Panc1 (cell line): ENCODE results near the gene ZNF749. TPM values are rescaled to one million over a fixed set of nuclear protein-coding genes. Genes with fewer than 3 reads are reported as not detected.

Source experiments
- ATAC-seq: fragments of 200-7000 bp; cut with Tn5 transposase; 2 replicates; pipeline ENCODE4 v1.9.1; 2020; ENCODE audit warnings: mild to moderate bottlenecking, moderate library complexity
- BruUV-seq: library from RNA; stranded (reverse); fragments of 400-500 nt; replicated peaks from 2 replicates; lab custom pipeline; 2021; lab: Mats Ljungman, UMichigan
- CTCF ChIA-PET: fragments of 300-600 bp; sonication (Branson Sonifier 250); formaldehyde crosslinking; loops from one replicate; lab custom pipeline; 2022; ENCODE audit warnings: antibody characterized with exemption; lab: Charles Lee
- POLR2A ChIA-PET: fragments of 300-600 bp; sonication (Branson Sonifier 250); formaldehyde crosslinking; loops from one replicate; lab custom pipeline; 2022; ENCODE audit warnings: antibody characterized with exemption; lab: Charles Lee
- DNase-seq: peaks from one replicate; pipeline ENCODE4 v3.0.0-alpha.2; 2010; ENCODE audit warnings: low read depth, low spot score
- H3K27ac ChIP-seq: 2 replicates; pipeline ENCODE4 v1.5.1; 2011; ENCODE audit warnings: mild to moderate bottlenecking, low read length, inconsistent platforms
- H3K27me3 ChIP-seq: fragments of 200-500 bp; sonication (Bioruptor generic); 2 replicates; pipeline ENCODE4 v1.6.0; 2014; ENCODE audit warnings: low read length, inconsistent platforms; ENCODE audit not compliant: control insufficient read depth, insufficient read depth
- H3K36me3 ChIP-seq: fragments of 200-500 bp; sonication (Bioruptor generic); 2 replicates; pipeline ENCODE4 v1.5.1; 2014; ENCODE audit warnings: inconsistent platforms, mild to moderate bottlenecking, low read length, moderate library complexity; ENCODE audit not compliant: control insufficient read depth, insufficient read depth
- H3K4me1 ChIP-seq: 2 replicates; pipeline ENCODE4 v1.5.1; 2011; ENCODE audit warnings: inconsistent platforms, mild to moderate bottlenecking, low read length, moderate library complexity; ENCODE audit not compliant: control insufficient read depth, insufficient read depth
- H3K4me3 ChIP-seq, 2 experiments: 2 replicates each; pipeline ENCODE4 v1.5.1; 2011 to 2012; ENCODE audit warnings: low read depth in 2 of 2, low read length in 2 of 2, mild to moderate bottlenecking in 2 of 2, inconsistent platforms in 1 of 2, moderate library complexity in 1 of 2
- H3K9me3 ChIP-seq: fragments of 200-500 bp; sonication (Bioruptor generic); 2 replicates; pipeline ENCODE4 v1.5.1; 2014; ENCODE audit warnings: low read depth, mild to moderate bottlenecking, inconsistent platforms, low read length, moderate library complexity; ENCODE audit not compliant: control insufficient read depth, insufficient read depth
- POLR2AphosphoS5 ChIP-seq: IDR thresholded peaks from 2 replicates; pipeline ENCODE4 v1.6.1; 2012; ENCODE audit warnings: mild to moderate bottlenecking, low read depth, low read length, moderate library complexity
- REST ChIP-seq, 2 experiments: IDR thresholded peaks; 2 replicates each; pipeline ENCODE4 v1.6.1; 2011 to 2012; ENCODE audit warnings: low read depth in 2 of 2, control low read depth in 1 of 2, low read length in 1 of 2, mild to moderate bottlenecking in 1 of 2, moderate library complexity in 1 of 2; ENCODE audit not compliant: insufficient read depth in 1 of 2
- SIN3A ChIP-seq: IDR thresholded peaks from 2 replicates; pipeline ENCODE4 v1.6.1; 2012; ENCODE audit warnings: low read depth, mild to moderate bottlenecking, low read length, moderate library complexity, borderline replicate concordance; ENCODE audit not compliant: insufficient read depth
- TCF7L2 ChIP-seq: IDR thresholded peaks from 2 replicates; pipeline ENCODE4 v1.6.1; 2011; ENCODE audit warnings: mild to moderate bottlenecking, low read depth, low read length, inconsistent platforms
- in situ Hi-C: cut with HindIII; loops from 2 replicates; pipeline ENCODE4 v1.10.0; 2016; ENCODE audit warnings: low sequenced_read_pairs, low pct_unique_long_range_greater_than_20kb
- intact Hi-C: fragments of 100-400 bp; cut with micrococcal nuclease; formaldehyde crosslinking; loops from one replicate; pipeline ENCODE4 v1.10.0; 2022; ENCODE audit not compliant: unreplicated experiment
- total RNA-seq: library from RNA; stranded (reverse); gene quantifications from one replicate; pipeline ENCODE4 v1.2.1, GENCODE V29; 2021; ENCODE audit not compliant: unreplicated experiment
- TF ChIP-seq, protein P1 (sequence below): fragments of 450-650 bp; IDR thresholded peaks from 2 replicates; pipeline ENCODE4 v1.5.1; 2017; ENCODE audit warnings: mild to moderate bottlenecking

The ZNF749 gene
- total RNA-seq, 1 experiment from 2014 or later, result 21.3 TPM

GRCh38 chr19:57443121-57443696 is 8.1 kb downstream of the ZNF749 start:
- ATAC-seq (no peak), DNase-seq (no peak)
- H3K9me3 ChIP-seq, result peaks cover 69% of the 10 kb centered on the region
- H3K36me3 ChIP-seq, result no peaks in the 10 kb centered on the region
- POLR2A ChIA-PET, result no interaction called here
- H3K4me1 ChIP-seq, result no peaks in the 10 kb centered on the region
- no TSS peak for BruUV-seq
- in situ Hi-C loops (no loop called here), intact Hi-C loops (no loop called here)
- H3K27me3 ChIP-seq, result no peaks in the 10 kb centered on the region
- TF ChIP-seq, protein P1, sequence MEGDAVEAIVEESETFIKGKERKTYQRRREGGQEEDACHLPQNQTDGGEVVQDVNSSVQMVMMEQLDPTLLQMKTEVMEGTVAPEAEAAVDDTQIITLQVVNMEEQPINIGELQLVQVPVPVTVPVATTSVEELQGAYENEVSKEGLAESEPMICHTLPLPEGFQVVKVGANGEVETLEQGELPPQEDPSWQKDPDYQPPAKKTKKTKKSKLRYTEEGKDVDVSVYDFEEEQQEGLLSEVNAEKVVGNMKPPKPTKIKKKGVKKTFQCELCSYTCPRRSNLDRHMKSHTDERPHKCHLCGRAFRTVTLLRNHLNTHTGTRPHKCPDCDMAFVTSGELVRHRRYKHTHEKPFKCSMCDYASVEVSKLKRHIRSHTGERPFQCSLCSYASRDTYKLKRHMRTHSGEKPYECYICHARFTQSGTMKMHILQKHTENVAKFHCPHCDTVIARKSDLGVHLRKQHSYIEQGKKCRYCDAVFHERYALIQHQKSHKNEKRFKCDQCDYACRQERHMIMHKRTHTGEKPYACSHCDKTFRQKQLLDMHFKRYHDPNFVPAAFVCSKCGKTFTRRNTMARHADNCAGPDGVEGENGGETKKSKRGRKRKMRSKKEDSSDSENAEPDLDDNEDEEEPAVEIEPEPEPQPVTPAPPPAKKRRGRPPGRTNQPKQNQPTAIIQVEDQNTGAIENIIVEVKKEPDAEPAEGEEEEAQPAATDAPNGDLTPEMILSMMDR, result no peak
- no peak for TF ChIP-seq REST (IDR thresholded peaks at IDR 0.05; ENCODE audit: insufficient read depth in 1 of 2, low read depth in 2 of 2, low read length in 1 of 2)
- no peak for TF ChIP-seq TCF7L2
- TF ChIP-seq POLR2AphosphoS5, result no peak
- H3K4me3 ChIP-seq, result no peak overlapping the region
- H3K27ac ChIP-seq, result no peak overlapping the region
- CTCF ChIA-PET, result no interaction called here

DNA sequence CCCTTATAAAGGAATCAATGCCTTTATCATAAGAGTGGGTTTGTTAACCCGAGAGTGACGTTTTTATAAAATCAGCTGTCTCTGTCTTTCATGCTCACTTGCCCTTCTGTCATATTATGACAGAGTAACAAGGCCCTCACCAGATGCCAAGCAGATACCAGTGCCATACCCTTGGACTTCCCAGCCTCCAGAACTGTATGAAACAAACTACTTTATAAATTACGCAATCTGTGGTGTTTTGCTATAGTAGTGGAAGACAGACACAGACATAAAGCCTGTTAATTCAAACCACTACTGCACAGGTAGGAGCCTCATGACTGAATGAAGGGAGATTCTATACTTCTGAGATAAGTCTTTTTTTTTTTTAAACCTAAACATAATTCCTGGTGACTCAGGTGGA is 17.2 kb downstream of the ZNF749 start:
- CTCF ChIA-PET, result no interaction called here
- POLR2A ChIA-PET, result no interaction called here

More for the DNA sequence above, 17.2 kb downstream of the ZNF749 start:
- no peak for DNase-seq
- Histone ChIP-seq H3K27me3 (no peaks in the 10 kb centered on the region), H3K27ac (no peak overlapping the region), H3K9me3 (peaks cover 16% of the 10 kb centered on the region; the same call in 1 of the 2 replicates), H3K4me3 (no peak overlapping the region), H3K4me1 (no peaks in the 10 kb centered on the region), H3K36me3 (no peaks in the 10 kb centered on the region)
- no TSS peak for BruUV-seq
- in situ Hi-C loops, result no loop called here
- TF ChIP-seq, protein P1, result no peak
- TF ChIP-seq POLR2AphosphoS5, result no peak
- TF ChIP-seq TCF7L2, result no peak
- TF ChIP-seq SIN3A, result no peak
- TF ChIP-seq REST (IDR thresholded peaks at IDR 0.05; ENCODE audit: insufficient read depth in 1 of 2, low read depth in 2 of 2, low read length in 1 of 2), result no peak
- ATAC-seq, result no peak
- intact Hi-C loops, result no loop called here
